Measurements from ENCODE around the gene CD300LF.
A peak's percentile ranks its signal among the peaks of the same experiment; 100 is the strongest.

Gene CD300LF

DNA sequence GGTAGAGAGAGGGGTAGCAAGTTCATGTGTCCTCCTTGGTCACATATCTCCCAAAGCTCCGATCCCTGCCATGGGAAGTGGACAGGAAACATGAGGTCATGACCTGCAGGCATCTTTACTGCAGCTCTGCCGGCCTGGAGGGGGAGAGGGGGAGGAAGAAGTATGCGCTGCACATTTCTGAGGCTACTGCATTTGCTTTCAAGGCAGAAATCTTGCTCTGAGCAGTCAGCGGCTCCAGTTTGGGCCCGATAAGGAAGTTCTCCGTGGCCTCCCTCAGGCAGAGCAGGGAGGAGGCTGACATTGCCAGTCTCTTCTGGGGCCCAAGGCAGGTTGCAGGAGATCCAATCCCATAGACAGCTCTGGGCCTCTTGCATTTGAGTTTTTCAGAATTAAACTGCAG lies 34.2 kb upstream of the CD300LF start:
- no peak for TF ChIP-seq SIN3A (IDR thresholded peaks at IDR 0.05; ENCODE audit: borderline replicate concordance, insufficient read depth, low read length)
- no peak for TF ChIP-seq POLR2AphosphoS5 (IDR thresholded peaks at IDR 0.05; ENCODE audit: low read depth, low read length)
- no peak for TF ChIP-seq FOXP2 (optimal IDR thresholded peaks at IDR 0.05; ENCODE audit: borderline replicate concordance, extremely low read depth, extremely low read length, insufficient read depth)
- TF ChIP-seq TAF1 (IDR thresholded peaks at IDR 0.05; ENCODE audit: borderline replicate concordance, insufficient read depth, low read length) = no peak
- TF ChIP-seq, protein P1, sequence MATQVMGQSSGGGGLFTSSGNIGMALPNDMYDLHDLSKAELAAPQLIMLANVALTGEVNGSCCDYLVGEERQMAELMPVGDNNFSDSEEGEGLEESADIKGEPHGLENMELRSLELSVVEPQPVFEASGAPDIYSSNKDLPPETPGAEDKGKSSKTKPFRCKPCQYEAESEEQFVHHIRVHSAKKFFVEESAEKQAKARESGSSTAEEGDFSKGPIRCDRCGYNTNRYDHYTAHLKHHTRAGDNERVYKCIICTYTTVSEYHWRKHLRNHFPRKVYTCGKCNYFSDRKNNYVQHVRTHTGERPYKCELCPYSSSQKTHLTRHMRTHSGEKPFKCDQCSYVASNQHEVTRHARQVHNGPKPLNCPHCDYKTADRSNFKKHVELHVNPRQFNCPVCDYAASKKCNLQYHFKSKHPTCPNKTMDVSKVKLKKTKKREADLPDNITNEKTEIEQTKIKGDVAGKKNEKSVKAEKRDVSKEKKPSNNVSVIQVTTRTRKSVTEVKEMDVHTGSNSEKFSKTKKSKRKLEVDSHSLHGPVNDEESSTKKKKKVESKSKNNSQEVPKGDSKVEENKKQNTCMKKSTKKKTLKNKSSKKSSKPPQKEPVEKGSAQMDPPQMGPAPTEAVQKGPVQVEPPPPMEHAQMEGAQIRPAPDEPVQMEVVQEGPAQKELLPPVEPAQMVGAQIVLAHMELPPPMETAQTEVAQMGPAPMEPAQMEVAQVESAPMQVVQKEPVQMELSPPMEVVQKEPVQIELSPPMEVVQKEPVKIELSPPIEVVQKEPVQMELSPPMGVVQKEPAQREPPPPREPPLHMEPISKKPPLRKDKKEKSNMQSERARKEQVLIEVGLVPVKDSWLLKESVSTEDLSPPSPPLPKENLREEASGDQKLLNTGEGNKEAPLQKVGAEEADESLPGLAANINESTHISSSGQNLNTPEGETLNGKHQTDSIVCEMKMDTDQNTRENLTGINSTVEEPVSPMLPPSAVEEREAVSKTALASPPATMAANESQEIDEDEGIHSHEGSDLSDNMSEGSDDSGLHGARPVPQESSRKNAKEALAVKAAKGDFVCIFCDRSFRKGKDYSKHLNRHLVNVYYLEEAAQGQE (IDR thresholded peaks at IDR 0.05; ENCODE audit: insufficient read depth in 1 of 2, low read depth in 2 of 2, low read length in 2 of 2) = no peak

DNA sequence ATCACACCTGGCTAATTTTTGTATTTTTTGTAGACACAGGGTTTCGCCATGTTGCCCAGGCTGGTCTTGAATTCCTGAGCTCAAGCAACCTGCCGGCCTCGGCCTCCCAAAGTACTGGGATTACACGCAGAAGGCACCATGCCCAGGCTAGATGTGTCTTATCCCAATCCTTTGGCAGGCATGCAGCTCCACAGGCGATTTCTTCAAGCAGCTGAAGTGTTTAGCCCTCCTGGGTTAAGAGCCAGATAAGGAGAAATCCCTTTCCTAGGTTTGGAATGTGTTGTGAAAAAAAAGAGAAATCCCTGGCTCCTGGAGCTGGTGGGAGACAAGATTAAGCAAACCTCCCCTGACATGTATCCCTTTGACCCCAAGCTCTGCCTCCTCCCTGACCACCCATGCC lies 33.7 kb upstream of the CD300LF start:
- no peak for TF ChIP-seq POLR2AphosphoS5 (IDR thresholded peaks at IDR 0.05; ENCODE audit: low read depth, low read length)
- TF ChIP-seq, protein P1 (IDR thresholded peaks at IDR 0.05; ENCODE audit: insufficient read depth in 1 of 2, low read depth in 2 of 2, low read length in 2 of 2) = no peak
- TF ChIP-seq FOXP2 (optimal IDR thresholded peaks at IDR 0.05; ENCODE audit: borderline replicate concordance, extremely low read depth, extremely low read length, insufficient read depth) = no peak
- TF ChIP-seq TAF1 (IDR thresholded peaks at IDR 0.05; ENCODE audit: borderline replicate concordance, insufficient read depth, low read length) = no peak
- no peak for TF ChIP-seq SIN3A (IDR thresholded peaks at IDR 0.05; ENCODE audit: borderline replicate concordance, insufficient read depth, low read length)

DNA sequence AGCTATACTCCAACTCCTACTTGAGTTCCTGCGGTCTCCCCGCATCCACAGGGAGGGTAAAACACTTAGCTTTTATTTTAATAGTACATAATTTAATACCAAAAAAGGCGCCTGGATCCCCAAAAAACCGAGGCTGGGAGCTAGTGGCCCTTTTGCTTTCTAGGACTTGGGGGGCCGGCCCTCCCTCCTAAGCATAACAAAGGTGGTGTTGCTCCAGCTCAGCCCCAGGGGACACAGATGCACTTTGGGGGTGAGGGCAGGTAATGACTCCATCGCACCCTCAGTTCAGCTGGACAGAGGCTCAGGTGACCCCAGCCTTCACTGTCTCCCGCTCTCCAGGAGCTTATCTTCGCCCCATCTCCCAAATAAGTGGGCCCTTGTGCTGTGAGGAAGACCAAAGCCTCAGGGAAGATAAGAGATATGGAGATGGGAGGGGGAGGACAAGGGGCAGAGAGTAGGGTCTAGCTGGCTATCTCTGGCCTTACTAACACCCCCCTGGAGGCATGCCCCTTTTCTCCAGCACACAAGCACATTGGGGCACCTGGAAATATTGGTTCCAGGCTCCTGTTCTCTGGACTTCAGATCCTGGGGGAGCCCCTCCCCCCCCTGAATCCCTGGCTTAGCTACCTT lies 32.9 kb upstream of the CD300LF start:
- TF ChIP-seq TAF1 (IDR thresholded peaks at IDR 0.05; ENCODE audit: borderline replicate concordance, insufficient read depth, low read length) (no peak), SIN3A (IDR thresholded peaks at IDR 0.05; ENCODE audit: borderline replicate concordance, insufficient read depth, low read length) (no peak), FOXP2 (optimal IDR thresholded peaks at IDR 0.05; ENCODE audit: borderline replicate concordance, extremely low read depth, extremely low read length, insufficient read depth) (no peak), POLR2AphosphoS5 (IDR thresholded peaks at IDR 0.05; ENCODE audit: low read depth, low read length) (no peak)
- TF ChIP-seq, protein P1 (IDR thresholded peaks at IDR 0.05; ENCODE audit: insufficient read depth in 1 of 2, low read depth in 2 of 2, low read length in 2 of 2) = no peak

DNA sequence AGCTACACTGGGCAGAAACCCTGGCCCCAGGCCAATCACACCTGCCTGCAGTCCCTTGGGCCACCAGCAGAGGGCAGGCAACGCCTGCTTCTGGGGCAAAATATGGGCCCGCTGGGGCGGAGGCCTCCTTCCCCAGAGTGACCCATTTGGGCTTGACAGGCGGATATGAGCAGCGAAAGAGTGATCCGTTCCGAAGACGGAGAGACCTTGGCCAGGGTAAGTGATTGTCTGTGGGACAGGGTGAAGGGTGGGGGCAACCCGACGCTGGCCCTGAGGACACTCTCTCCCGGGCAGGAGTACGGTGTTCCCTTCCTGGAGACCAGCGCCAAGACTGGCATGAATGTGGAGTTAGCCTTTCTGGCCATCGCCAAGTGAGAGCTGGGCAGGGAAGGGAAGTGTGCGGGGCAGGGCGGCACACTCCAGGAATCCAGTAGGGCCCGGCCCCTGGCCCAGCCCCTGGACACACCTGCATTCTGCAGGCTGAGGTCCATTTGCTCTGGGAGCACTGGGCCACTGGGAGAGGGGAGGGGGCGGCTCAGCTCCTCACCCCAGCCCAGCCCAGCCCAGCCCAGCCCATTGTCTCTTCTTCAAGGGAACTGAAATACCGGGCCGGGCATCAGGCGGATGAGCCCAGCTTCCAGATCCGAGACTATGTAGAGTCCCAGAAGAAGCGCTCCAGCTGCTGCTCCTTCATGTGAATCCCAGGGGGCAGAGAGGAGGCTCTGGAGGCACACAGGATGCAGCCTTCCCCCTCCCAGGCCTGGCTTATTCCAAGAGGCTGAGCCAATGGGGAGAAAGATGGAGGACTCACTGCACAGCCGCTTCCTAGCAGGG lies 32.2 kb upstream of the CD300LF start:
- TF ChIP-seq, protein P1 (IDR thresholded peaks at IDR 0.05; ENCODE audit: insufficient read depth in 1 of 2, low read depth in 2 of 2, low read length in 2 of 2) = no peak
- TF ChIP-seq FOXP2 (optimal IDR thresholded peaks at IDR 0.05; ENCODE audit: borderline replicate concordance, extremely low read depth, extremely low read length, insufficient read depth) = peak; percentile 26
